ENCODE results near the gene NUAK1.
A peak's percentile ranks its signal among the peaks of the same experiment; 100 is the strongest.

The NUAK1 gene

DNA sequence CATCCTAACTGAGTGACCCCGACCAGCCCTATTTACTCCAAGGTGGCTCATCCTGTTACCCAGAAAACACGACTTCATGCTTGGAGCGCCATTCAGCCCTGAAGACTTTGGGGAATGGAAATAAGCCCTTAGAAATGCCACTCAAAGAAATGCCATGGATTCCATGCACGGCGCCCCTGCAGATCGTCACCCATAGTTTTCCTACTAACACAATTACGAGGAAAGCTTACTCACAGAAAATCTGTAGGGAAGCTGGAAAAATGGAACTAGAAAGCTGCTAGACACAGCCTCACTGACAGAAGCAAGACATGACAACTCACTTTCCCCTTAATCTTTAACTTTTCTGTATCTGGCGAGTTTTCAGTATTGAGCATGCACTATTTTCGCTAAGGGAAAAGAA, 19.5 kb downstream of the NUAK1 start:
- no peak for DNase-seq
- H3K36me3 ChIP-seq (replicated peaks) = no peaks in the 10 kb centered on the region
- TF ChIP-seq CTCF (IDR thresholded peaks at IDR 0.05; ENCODE audit: low read depth, low read length, missing control alignments) = no peak
- no peak overlapping the region for H3K27ac ChIP-seq
- no peaks in the 10 kb centered on the region for H3K27me3 ChIP-seq (replicated peaks)
- H3K4me3 ChIP-seq (ENCODE audit: low read depth, low read length) = no peak overlapping the region
- in situ Hi-C loops (cut with HindIII; ENCODE audit: low pct_ligation_motif_present, low sequenced_read_pairs) = no loop called here

DNA sequence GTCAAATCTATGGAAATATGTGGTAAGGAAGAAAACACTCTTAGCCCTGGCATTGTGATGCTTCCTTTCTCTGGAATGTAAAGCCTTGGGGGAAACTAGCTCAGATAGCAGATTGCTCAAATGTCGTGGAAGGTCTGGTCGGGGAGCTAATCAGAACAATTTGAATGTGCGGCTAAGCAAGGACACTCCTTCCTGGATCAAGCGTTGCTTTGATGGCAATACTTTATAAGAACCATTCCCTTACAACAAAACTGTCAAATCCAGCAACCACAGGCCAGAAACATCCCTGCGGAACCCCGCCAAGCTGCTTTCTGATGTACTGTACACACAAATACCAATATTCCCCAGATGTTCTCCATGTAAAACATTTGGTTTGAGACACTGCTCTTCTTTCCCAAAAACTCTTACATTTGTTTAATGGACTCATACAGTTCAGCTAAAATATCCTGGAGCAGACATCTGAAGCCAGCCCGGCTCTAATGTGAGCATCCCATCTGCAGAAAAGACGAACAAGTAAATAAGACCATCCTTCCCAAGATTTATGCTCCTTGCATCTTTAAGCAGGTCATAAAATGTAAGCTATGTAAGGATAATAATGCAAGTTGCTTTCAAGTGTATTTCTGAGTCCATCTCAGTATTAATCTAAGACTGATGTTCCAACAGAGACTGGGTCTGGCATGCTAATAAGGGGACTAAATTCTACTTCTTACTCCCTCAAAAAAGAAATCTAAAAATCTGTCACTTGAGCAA, 20.2 kb downstream of the NUAK1 start:
- no peak for TF ChIP-seq CTCF (IDR thresholded peaks at IDR 0.05; ENCODE audit: low read depth, low read length, missing control alignments)
- Histone ChIP-seq H3K4me3 (ENCODE audit: low read depth, low read length) (no peak overlapping the region), H3K27ac (no peak overlapping the region), H3K36me3 (replicated peaks) (no peaks in the 10 kb centered on the region), H3K27me3 (replicated peaks) (no peaks in the 10 kb centered on the region)
- in situ Hi-C loops (cut with HindIII; ENCODE audit: low pct_ligation_motif_present, low sequenced_read_pairs) = no loop called here
- no peak for DNase-seq

- H3K27me3 ChIP-seq (replicated peaks) = no peaks in the 10 kb centered on the region
- no peak overlapping the region for H3K27ac ChIP-seq
- TF ChIP-seq CTCF (IDR thresholded peaks at IDR 0.05; ENCODE audit: low read depth, low read length, missing control alignments) = no peak
- H3K36me3 ChIP-seq (replicated peaks) = no peaks in the 10 kb centered on the region
- in situ Hi-C loops (cut with HindIII; ENCODE audit: low pct_ligation_motif_present, low sequenced_read_pairs) = no loop called here
- DNase-seq = peak; percentile 31
- H3K4me3 ChIP-seq (ENCODE audit: low read depth, low read length) = no peak overlapping the region
Measured at GRCh38 chr12:106115440-106115839, 23.3 kb downstream of the NUAK1 start.

- TF ChIP-seq CTCF (IDR thresholded peaks at IDR 0.05; ENCODE audit: low read depth, low read length, missing control alignments) = no peak
- no peak overlapping the region for H3K27ac ChIP-seq
- DNase-seq = no peak
- in situ Hi-C loops (cut with HindIII; ENCODE audit: low pct_ligation_motif_present, low sequenced_read_pairs) = no loop called here
- H3K27me3 ChIP-seq (replicated peaks) = no peaks in the 10 kb centered on the region
- H3K36me3 ChIP-seq (replicated peaks) = no peaks in the 10 kb centered on the region
- no peak overlapping the region for H3K4me3 ChIP-seq (ENCODE audit: low read depth, low read length)
Measured at GRCh38 chr12:106114447-106115068, 24.2 kb downstream of the NUAK1 start.

GRCh38 chr12:106113824-106114446, 24.8 kb downstream of the NUAK1 start:
- DNase-seq = no peak
- Histone ChIP-seq H3K4me3 (ENCODE audit: low read depth, low read length) (no peak overlapping the region), H3K36me3 (replicated peaks) (no peaks in the 10 kb centered on the region), H3K27ac (no peak overlapping the region), H3K27me3 (replicated peaks) (no peaks in the 10 kb centered on the region)
- in situ Hi-C loops (cut with HindIII; ENCODE audit: low pct_ligation_motif_present, low sequenced_read_pairs) = no loop called here
- TF ChIP-seq CTCF (IDR thresholded peaks at IDR 0.05; ENCODE audit: low read depth, low read length, missing control alignments) = no peak

Measured in brain microvascular endothelial cell (primary cell).